ENCODE data around the gene PPFIA2. TPM values are rescaled to one million over a fixed set of nuclear protein-coding genes. Genes with fewer than 3 reads are reported as not detected.

The PPFIA2 gene
- total RNA-seq, 1 donor from 2014 or later: 8.3 TPM

DNA sequence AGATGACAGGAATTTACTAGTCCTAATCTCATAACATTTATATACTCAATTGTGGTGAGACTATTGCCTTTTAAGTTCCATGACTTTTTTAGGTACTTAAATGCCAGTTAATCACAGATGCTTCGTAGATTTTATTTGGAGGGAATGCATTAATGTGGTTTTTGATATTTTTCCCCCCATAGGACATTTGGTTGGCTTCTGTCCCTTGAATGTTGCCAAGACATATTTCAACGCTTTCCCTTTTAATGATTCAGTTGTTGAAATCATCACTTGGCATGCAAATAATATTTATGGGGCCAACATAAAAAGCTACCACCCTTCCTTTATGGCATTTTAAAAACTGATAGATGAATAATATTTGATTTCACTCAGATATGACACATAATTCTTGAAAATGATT, 509.2 kb downstream of the PPFIA2 start:
- peaks cover 10% of the 10 kb centered on the region for H3K4me1 Mint-ChIP-seq
- H3K27me3 Mint-ChIP-seq (ENCODE audit: low read depth): no peaks in the 10 kb centered on the region
- H3K36me3 Mint-ChIP-seq (ENCODE audit: low read depth): peaks cover 3% of the 10 kb centered on the region
- no peak overlapping the region for H3K27ac Mint-ChIP-seq (ENCODE audit: unreplicated experiment)
- H3K9me3 Mint-ChIP-seq: no peaks in the 10 kb centered on the region
- H3K4me3 Mint-ChIP-seq: no peak overlapping the region
- TF ChIP-seq CTCF (conservative IDR thresholded peaks at IDR 0.05): no peak
- DNase-seq (ENCODE audit: low read depth, low spot score): no peak

DNA sequence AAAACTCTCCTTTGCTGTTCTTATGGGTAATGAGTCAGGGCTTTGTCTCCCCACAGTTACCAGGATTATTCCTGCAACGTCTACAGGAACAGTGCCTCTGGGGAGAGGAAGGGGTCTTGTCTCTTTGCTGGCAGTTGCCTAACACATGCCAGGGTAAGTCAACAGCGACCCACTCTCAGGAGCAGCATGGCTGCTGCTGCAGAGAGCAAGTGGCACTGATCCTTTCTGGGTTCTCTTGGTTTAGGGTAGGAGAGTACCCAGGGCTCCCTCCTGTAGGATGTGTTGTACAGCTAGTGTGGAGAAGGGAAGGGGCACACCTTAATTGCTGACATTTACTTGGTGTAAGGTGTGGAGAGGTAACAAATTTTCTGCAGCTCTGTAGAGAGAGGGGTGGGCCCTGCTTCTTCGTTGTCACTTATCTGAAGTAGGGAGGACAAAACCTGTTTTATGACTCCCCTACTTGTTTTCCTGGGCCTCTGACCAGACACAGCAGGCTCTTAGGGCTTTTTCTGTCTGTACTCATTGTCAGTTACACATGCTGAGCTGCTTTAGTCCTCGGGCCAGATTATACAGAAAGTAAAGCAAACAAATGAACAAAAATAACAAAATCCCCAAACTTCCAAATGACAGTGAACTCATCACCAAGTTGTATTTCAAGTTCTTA, 513.1 kb downstream of the PPFIA2 start:
- peaks cover 13% of the 10 kb centered on the region for H3K36me3 Mint-ChIP-seq (ENCODE audit: low read depth)
- peaks cover 4% of the 10 kb centered on the region for H3K9me3 Mint-ChIP-seq
- H3K4me3 Mint-ChIP-seq: no peak overlapping the region
- DNase-seq (ENCODE audit: low read depth, low spot score): no peak
- no peaks in the 10 kb centered on the region for H3K27me3 Mint-ChIP-seq (ENCODE audit: low read depth)
- H3K4me1 Mint-ChIP-seq: peaks cover 10% of the 10 kb centered on the region
- TF ChIP-seq CTCF (conservative IDR thresholded peaks at IDR 0.05): no peak
- H3K27ac Mint-ChIP-seq (ENCODE audit: unreplicated experiment): no peak overlapping the region

- Mint-ChIP-seq H3K27ac (ENCODE audit: unreplicated experiment) (no peak overlapping the region), H3K9me3 (peaks cover 4% of the 10 kb centered on the region), H3K4me3 (no peak overlapping the region), H3K27me3 (ENCODE audit: low read depth) (no peaks in the 10 kb centered on the region), H3K4me1 (peaks cover 10% of the 10 kb centered on the region), H3K36me3 (ENCODE audit: low read depth) (peaks cover 13% of the 10 kb centered on the region)
- DNase-seq (ENCODE audit: low read depth, low spot score): no peak
- TF ChIP-seq CTCF (conservative IDR thresholded peaks at IDR 0.05): no peak
Observed at GRCh38 chr12:81245458-81245857, 513.7 kb downstream of the PPFIA2 start.

- H3K36me3 Mint-ChIP-seq (ENCODE audit: low read depth): no peaks in the 10 kb centered on the region
- no peaks in the 10 kb centered on the region for H3K27me3 Mint-ChIP-seq (ENCODE audit: low read depth)
- no peaks in the 10 kb centered on the region for H3K9me3 Mint-ChIP-seq
- no peak overlapping the region for H3K4me3 Mint-ChIP-seq
- no peak for DNase-seq (ENCODE audit: low read depth, low spot score)
- TF ChIP-seq CTCF (conservative IDR thresholded peaks at IDR 0.05): no peak
- no peaks in the 10 kb centered on the region for H3K4me1 Mint-ChIP-seq
- no peak overlapping the region for H3K27ac Mint-ChIP-seq (ENCODE audit: unreplicated experiment)
Observed at GRCh38 chr12:81231574-81232368, 527.4 kb downstream of the PPFIA2 start.

GRCh38 chr12:81229759-81230158, 529.4 kb downstream of the PPFIA2 start:
- H3K4me1 Mint-ChIP-seq: no peaks in the 10 kb centered on the region

More at GRCh38 chr12:81229759-81230158, 529.4 kb downstream of the PPFIA2 start:
- Mint-ChIP-seq H3K27me3 (ENCODE audit: low read depth) (no peaks in the 10 kb centered on the region), H3K4me3 (no peak overlapping the region), H3K9me3 (no peaks in the 10 kb centered on the region), H3K27ac (ENCODE audit: unreplicated experiment) (no peak overlapping the region), H3K36me3 (ENCODE audit: low read depth) (no peaks in the 10 kb centered on the region)
- no peak for DNase-seq (ENCODE audit: low read depth, low spot score)
- no peak for TF ChIP-seq CTCF (conservative IDR thresholded peaks at IDR 0.05)
